ENCODE data around the gene NNT. TPM values are rescaled to one million over a fixed set of nuclear protein-coding genes. Genes with fewer than 3 reads are reported as not detected.

Gene NNT
- total RNA-seq, 1 donor from 2014 or later = 40.3 TPM

DNA sequence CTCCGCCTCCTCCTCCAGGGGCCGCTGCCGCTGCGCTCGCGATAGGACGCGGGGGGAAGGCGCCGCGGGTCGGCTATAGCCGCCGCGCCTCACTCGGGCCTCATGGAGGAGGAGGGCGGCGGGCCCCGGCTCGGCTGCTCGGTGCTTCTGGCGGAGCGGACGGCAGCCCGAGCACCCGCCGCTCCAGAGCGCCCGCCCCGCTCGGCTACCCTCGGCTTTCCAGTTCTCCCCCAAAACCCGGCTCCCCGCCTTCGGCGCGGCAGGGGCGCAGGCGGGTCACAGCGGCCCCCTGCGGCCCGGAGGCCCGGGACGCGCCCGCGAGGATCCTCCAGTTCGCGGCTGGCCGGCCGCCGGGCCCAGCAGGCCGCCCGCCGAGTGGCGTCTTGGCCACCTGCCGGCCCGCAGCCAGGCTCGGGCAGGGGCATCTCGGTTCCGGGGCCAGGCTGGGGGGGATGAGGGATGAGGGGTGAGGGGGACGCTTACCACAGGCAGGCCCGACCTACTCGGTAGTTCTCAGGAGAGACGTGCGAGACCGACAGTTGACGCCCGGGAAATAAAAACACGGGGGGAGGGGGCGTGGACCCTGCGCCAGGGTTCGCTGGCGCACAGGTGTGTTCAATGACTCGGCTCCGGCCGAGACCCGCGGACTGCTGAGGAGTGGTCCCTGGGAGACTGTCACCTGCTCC is 46.0 kb upstream of the NNT start, which contains the start of gene PAIP1:
TSS of gene PAIP1 (minus strand) at position 221 of the 686 bp plus-strand sequence. CDS start 231 bp downstream, outside the sequence.
- H3K27me3 ChIP-seq = no peaks in the 10 kb centered on the region
- no peaks in the 10 kb centered on the region for H3K9me3 ChIP-seq
- peak within 1 kb of the TSS; percentile 63 to 86 for H3K4me3 ChIP-seq
- H3K36me3 ChIP-seq = peaks cover 0 to 15% of the 10 kb centered on the region in 2 donors
- H3K4me1 ChIP-seq = peaks cover 41% of the 10 kb centered on the region
- DNase-seq (ENCODE audit: extremely low spot score in 2 of 2) = no peak
- TF ChIP-seq POLR2AphosphoS5 (IDR thresholded peaks at IDR 0.05; ENCODE audit: insufficient read depth in 1 of 2, low read depth in 1 of 2) (no peak), POLR2A (IDR thresholded peaks at IDR 0.05) (peak in 1 of 2 donors; percentile 13), CTCF (IDR thresholded peaks at IDR 0.05) (peak in 2 of 3 experiments; percentile 47 to 80)
- peak within 1 kb of the TSS; percentile 92 for H3K27ac ChIP-seq
- intact Hi-C loops (cut with DNase I) = no loop called here

- Histone ChIP-seq H3K36me3 (no peaks in the 10 kb centered on the region), H3K27me3 (no peaks in the 10 kb centered on the region), H3K4me1 (peaks cover 10% of the 10 kb centered on the region), H3K9me3 (no peaks in the 10 kb centered on the region), H3K27ac (no peak overlapping the region), H3K4me3 (no peak overlapping the region)
- no peak for DNase-seq (ENCODE audit: extremely low spot score in 2 of 2)
- no peak for TF ChIP-seq CTCF (IDR thresholded peaks at IDR 0.05)
- intact Hi-C loops (cut with DNase I) = no loop called here
Measured at GRCh38 chr5:43560128-43560527, 42.9 kb upstream of the NNT start.

DNA sequence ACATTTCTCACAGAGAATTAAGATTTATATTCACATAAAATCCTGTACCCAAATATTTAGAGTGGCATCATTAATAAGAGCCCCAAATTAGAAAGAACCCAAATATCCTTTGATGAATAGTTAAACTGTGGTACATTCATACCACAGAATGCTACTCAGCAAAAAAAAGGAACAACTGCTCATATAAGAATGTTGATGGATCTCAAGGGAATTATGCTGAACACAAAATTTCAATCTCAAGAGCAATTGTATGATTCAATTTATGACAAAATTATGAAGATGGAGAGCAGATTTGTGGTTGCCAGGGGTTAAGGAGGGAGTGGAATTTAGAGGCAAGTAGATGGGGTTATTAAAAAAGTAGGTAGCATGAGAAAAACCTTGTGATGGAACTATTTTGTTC is 41.6 kb upstream of the NNT start:
- Histone ChIP-seq H3K9me3 (no peaks in the 10 kb centered on the region), H3K4me3 (no peak overlapping the region), H3K27ac (no peak overlapping the region), H3K27me3 (no peaks in the 10 kb centered on the region), H3K36me3 (no peaks in the 10 kb centered on the region), H3K4me1 (no peaks in the 10 kb centered on the region)
- no peak for DNase-seq (ENCODE audit: extremely low spot score in 2 of 2)
- TF ChIP-seq POLR2A (IDR thresholded peaks at IDR 0.05) (no peak), CTCF (IDR thresholded peaks at IDR 0.05) (no peak), POLR2AphosphoS5 (IDR thresholded peaks at IDR 0.05; ENCODE audit: insufficient read depth in 1 of 2, low read depth in 1 of 2) (no peak)
- intact Hi-C loops (cut with DNase I) = no loop called here

GRCh38 chr5:43563321-43563720 is 39.7 kb upstream of the NNT start:
- Histone ChIP-seq H3K27ac (no peak overlapping the region), H3K4me1 (no peaks in the 10 kb centered on the region)
- no peak for DNase-seq (ENCODE audit: extremely low spot score in 2 of 2)

More at GRCh38 chr5:43563321-43563720, 39.7 kb upstream of the NNT start:
- Histone ChIP-seq H3K27me3 (no peaks in the 10 kb centered on the region), H3K4me3 (no peak overlapping the region), H3K36me3 (no peaks in the 10 kb centered on the region), H3K9me3 (no peaks in the 10 kb centered on the region)
- TF ChIP-seq POLR2A (IDR thresholded peaks at IDR 0.05) (no peak), POLR2AphosphoS5 (IDR thresholded peaks at IDR 0.05; ENCODE audit: insufficient read depth in 1 of 2, low read depth in 1 of 2) (no peak), CTCF (IDR thresholded peaks at IDR 0.05) (no peak)
- intact Hi-C loops (cut with DNase I) = no loop called here
